GM12864 (cell line): Measurements from ENCODE around the gene SULT4A1.

Experiments used
- DNase-seq: peaks from one replicate; pipeline ENCODE4 v3.0.0-alpha.2; 2011; ENCODE audit warnings: low read depth
- H3K4me3 ChIP-seq: 2 replicates; pipeline ENCODE4 v1.5.1; 2011; ENCODE audit warnings: mild to moderate bottlenecking, low read depth, low read length, control low read depth
- TF ChIP-seq, protein P1 (sequence below): IDR thresholded peaks from 2 replicates; pipeline ENCODE4 v1.5.1; 2011; ENCODE audit warnings: low read depth, mild to moderate bottlenecking, moderate library complexity, low read length, control low read depth, inconsistent platforms; ENCODE audit errors: missing control alignments

SULT4A1 gene

DNA sequence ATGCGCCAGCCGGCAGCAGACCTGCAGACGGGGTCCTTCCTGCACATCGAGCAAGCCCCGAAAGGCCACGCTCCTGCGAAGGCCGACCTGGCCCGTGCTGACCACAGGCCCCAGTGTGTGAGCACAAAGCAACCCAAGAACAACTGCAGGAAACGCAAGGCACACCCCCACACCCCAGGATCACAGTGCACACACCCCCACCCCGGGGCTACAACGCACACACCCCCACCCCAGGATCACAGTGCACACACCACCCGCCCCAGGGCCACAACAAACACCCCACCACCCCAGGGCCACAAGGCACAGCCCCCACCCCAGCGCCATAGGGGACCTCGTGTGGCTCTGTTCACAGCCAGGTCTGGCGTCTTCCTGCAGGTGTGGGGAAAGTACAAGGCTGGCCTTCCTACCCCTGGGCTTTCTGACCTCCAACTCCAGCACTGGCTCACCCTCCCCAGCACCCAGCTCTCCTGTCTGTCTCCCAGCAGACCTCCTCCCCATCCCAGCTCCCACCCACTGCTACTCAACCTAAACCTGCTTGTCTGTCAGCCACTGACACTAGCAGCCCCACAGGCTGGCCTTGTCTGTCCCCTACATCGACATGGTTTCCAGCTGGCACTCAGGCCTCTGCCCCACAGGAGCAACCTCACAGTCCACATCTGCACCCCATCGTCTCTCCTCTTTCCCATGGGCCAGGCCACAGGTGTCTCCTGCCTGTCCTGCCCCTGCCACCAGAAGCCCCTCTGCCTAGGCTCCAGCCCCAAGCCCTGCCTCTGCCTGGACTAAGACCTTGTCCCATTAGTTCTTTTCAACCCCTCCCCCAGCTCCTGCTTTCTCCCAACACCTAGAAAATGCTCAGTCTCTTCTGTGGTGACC is 29.7 kb downstream of the SULT4A1 start:
- DNase-seq: no peak
- TF ChIP-seq, protein P1, sequence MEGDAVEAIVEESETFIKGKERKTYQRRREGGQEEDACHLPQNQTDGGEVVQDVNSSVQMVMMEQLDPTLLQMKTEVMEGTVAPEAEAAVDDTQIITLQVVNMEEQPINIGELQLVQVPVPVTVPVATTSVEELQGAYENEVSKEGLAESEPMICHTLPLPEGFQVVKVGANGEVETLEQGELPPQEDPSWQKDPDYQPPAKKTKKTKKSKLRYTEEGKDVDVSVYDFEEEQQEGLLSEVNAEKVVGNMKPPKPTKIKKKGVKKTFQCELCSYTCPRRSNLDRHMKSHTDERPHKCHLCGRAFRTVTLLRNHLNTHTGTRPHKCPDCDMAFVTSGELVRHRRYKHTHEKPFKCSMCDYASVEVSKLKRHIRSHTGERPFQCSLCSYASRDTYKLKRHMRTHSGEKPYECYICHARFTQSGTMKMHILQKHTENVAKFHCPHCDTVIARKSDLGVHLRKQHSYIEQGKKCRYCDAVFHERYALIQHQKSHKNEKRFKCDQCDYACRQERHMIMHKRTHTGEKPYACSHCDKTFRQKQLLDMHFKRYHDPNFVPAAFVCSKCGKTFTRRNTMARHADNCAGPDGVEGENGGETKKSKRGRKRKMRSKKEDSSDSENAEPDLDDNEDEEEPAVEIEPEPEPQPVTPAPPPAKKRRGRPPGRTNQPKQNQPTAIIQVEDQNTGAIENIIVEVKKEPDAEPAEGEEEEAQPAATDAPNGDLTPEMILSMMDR: no peak
- no peak overlapping the region for H3K4me3 ChIP-seq

DNA sequence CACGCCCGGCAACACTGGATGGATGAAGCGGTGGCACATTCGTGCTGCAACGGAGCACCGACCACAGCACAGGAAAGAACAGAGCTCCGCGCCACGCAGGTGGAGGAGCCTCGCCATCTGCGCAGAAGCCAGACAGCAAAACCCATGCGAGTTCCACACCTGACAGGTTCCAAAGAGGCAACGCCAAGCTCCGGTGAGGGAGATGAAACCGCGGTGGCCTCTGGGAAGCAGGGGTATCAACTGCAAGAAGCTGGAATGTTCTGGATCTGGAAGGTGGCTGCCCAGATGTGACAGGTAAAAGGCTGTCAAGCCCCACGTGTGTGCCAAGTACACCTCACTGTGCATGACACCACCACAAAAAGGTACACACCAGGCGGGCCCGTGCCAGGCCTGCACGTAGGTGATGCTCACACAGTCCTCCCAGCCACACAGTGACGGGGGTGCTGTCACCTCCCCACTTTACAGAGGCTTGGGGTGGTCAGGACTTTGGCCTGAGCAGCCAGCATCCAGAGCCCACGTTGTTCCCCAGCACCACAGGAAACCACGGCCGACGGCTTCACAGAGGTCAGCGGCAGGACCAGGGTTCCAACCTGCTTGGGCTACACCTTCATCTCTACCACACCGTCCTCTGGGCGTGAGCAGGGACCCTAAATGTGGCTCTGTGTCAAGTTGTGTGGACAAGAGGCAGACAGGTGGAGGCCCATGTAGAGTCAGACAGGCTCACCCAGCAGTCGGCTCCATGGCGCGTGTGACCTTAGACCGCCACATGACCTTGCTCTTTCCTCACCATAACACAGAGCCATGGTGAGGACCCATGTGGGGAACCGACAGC is 30.5 kb downstream of the SULT4A1 start:
- DNase-seq: no peak
- TF ChIP-seq, protein P1: no peak
- no peak overlapping the region for H3K4me3 ChIP-seq

DNA sequence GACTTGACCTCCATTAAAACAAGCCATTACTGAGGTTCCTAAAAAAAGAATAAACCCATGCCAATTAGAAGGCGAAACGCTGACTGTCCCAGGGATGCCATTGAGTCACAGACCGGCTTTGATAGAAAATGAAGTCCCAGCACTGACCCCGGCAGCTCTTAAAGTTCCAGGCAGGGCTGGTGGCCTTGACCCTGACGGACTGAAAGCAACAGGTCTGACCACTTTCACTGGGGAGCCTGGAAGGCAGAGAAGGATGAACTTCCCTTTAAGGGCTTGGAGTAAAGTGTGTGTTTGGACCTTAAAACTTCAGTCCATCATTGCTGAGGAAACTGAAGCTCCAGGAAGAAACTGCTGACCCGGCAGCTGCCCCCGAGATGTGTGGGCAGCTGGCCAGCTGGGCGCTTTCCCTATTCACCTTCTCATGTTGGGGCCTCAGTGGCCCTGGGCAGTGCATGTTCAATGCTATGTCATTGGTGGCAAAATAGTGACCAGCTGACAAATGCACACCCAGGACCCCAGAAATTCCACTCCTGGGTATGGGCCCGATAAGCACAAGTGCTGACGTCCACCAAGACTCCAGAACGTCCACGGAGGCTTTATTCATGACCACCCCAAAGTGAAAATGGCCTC is 31.3 kb downstream of the SULT4A1 start:
- TF ChIP-seq, protein P1: no peak
- no peak for DNase-seq
- H3K4me3 ChIP-seq: no peak overlapping the region

DNA sequence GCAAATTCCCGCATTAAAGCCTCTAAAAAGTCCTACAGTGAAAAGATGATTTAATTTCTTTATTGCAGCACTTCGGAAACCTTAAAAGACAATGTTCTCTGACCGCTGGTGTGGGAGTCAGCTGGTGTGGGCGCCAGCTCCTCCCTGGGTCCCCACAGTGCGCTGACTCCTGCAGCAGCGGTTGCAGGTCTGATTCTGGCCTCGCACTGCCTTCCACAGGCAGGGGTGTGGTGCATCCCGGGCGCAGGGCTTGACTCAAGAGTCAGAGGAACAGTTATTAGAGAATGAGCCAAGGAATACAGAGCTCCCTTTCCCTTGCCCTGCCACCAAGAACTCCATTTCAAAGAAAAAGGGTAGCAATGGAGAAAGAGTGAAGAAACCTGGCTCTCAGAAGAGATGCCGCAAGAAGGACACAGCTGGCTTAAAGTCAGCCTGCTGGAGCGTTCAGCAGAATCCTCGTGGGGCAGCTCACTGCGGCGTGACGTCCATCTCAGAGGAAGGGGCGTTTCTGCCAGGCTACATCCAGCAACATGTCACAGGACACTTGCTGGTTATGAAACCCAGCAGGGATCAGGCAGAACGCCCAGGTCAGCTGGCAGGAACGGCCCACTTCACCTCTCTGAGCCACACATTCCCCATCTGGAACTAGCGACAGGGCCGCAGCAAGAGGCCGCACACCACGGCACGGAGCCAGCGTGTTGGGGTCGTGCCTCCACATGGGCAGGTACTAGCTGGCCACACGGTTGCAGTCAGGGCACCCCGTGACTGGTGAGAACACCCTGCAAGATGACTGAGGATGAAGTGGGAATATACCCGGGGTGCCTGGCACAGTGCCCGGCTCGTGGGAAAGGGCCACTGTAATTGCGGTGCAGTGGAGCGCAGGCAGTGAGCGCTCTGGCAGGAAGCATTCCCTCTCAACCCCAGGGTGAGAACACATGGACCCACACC is 32.1 kb downstream of the SULT4A1 start:
- TF ChIP-seq, protein P1: no peak
- DNase-seq: no peak
- H3K4me3 ChIP-seq: no peak overlapping the region

DNA sequence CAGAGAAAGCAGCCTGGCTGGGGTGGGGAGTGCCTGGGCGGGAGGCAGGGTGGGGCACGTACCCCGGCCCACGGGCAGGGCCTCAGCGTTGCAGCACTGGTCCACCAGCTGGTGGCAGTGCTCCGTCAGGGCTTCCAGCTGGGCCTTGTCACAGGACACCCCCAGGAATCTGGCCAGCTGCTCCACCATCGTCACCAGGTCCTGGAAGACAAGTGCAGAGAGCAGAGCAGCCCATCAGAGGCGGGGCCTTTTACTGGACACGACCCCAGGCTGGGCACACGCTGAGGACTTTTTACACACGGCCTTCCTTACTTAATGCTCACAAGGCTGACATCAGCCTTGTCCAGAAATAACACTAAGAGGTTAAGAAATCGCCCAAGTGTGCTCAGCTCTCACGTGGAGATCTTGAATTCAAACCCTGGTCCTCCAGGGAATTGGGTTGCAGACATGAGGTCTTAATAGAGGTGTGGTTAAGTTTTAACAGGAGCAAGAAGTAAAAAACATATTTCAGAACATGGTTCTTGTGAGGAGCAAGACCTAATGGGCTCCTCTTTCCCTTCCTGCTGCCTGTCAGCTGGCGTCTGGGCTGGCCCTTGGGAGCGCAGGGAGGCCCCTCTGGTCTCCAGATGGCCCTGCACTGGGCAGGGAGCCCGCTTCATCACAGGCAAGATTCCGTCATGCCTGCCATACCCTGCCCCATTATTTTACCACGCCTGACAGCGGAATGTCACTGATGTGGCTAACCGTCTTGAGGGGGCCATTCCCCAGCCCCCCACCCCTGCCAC is 33.1 kb downstream of the SULT4A1 start:
- H3K4me3 ChIP-seq: no peak overlapping the region
- DNase-seq: no peak
- TF ChIP-seq, protein P1: no peak
